Choroid plexus epithelial cell (primary cell): ENCODE data around the gene MMD.
"Not testable (repeated sequence)": the region's sequence is repeated elsewhere in the genome, so short reads cannot be mapped to it uniquely, and the experiment has no call there.

Experiments
- DNase-seq: peaks from one replicate; pipeline ENCODE4 v3.0.0-alpha.2; 2010; ENCODE audit warnings: low read depth
- H3K4me3 ChIP-seq: 2 replicates; pipeline ENCODE4 v1.5.1; 2011; ENCODE audit warnings: low read depth, mild to moderate bottlenecking, control low read depth, low read length, moderate library complexity
- TF ChIP-seq, protein P1 (sequence below): conservative IDR thresholded peaks from 2 replicates; pipeline ENCODE4 v1.5.1; 2011; ENCODE audit warnings: low read depth, mild to moderate bottlenecking, control low read depth, inconsistent platforms, low read length, moderate library complexity

The MMD gene

GRCh38 chr17:55411463-55411855 is 10.2 kb downstream of the MMD start:
- no peak overlapping the region for H3K4me3 ChIP-seq
- DNase-seq: no peak
- TF ChIP-seq, protein P1, sequence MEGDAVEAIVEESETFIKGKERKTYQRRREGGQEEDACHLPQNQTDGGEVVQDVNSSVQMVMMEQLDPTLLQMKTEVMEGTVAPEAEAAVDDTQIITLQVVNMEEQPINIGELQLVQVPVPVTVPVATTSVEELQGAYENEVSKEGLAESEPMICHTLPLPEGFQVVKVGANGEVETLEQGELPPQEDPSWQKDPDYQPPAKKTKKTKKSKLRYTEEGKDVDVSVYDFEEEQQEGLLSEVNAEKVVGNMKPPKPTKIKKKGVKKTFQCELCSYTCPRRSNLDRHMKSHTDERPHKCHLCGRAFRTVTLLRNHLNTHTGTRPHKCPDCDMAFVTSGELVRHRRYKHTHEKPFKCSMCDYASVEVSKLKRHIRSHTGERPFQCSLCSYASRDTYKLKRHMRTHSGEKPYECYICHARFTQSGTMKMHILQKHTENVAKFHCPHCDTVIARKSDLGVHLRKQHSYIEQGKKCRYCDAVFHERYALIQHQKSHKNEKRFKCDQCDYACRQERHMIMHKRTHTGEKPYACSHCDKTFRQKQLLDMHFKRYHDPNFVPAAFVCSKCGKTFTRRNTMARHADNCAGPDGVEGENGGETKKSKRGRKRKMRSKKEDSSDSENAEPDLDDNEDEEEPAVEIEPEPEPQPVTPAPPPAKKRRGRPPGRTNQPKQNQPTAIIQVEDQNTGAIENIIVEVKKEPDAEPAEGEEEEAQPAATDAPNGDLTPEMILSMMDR: no peak

DNA sequence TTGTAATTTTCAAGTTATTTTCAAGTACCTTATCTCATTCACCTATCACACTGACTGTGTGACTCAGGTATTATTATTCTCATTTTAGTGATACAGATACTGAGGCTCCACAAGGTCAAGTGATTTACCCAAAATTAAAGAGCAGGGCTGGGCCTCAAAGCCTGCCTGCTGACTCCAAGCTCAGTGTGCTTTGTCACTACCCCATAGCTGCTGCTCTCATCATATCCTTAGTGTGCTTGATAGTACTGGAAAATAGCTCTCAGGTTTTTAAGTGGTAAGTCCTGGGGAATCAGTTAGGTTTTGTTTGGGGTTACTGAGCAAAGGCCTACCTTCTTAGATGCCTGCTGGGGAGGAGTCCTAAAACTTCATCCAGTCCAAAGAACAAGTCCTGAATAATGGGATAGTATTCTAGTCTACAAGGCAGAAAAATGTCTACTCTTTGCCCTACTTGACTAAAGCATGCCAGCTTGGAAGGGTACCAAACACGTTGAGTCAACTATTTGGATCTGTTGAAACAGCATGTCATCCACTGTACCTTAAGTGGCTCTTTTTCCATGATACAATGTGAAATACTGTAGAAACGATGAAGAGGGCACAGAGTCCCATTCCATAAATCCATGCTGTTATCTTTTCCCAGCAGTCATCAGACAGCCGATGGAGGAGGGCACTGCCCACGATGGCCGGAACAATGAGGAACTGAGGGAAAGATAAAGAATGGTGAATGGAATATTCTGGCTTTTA is 10.7 kb downstream of the MMD start:
- TF ChIP-seq, protein P1: no peak
- H3K4me3 ChIP-seq: no peak overlapping the region
- DNase-seq: no peak

DNA sequence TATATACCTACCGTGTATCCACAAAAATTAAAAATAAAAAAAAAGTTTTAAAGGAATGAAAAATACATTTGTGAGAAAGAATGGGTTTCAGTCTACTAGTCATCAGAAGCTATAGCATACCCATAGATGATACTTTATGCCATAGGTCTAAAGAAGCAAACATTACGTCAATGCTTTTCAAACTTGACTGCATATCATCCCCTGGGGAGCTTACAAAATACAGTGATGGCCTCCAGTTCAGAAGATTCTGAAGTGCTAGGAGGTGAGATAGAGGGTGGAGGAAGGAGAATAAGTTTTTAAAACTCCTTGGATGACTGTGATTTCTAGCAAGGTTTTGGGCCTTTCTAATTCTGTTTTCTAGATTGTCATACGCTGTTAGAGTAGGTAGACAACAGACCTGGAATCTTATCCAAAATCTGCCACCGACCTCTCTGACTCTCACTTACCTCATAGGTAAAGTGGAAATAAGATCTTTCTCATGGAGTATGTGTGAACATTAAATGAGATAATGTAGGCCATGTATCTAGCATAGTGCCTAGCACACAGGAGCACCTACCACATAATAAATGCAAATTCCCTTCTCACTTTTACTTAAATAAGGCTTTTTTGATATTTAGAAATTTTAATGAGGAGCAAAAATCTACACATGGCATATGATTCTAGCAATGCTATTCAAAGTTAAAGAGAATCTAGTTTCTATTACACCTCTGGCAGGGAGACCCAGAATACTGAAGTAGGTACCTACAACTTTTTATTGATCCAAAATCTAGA is 12.4 kb downstream of the MMD start:
- no peak overlapping the region for H3K4me3 ChIP-seq
- DNase-seq: no peak

DNA sequence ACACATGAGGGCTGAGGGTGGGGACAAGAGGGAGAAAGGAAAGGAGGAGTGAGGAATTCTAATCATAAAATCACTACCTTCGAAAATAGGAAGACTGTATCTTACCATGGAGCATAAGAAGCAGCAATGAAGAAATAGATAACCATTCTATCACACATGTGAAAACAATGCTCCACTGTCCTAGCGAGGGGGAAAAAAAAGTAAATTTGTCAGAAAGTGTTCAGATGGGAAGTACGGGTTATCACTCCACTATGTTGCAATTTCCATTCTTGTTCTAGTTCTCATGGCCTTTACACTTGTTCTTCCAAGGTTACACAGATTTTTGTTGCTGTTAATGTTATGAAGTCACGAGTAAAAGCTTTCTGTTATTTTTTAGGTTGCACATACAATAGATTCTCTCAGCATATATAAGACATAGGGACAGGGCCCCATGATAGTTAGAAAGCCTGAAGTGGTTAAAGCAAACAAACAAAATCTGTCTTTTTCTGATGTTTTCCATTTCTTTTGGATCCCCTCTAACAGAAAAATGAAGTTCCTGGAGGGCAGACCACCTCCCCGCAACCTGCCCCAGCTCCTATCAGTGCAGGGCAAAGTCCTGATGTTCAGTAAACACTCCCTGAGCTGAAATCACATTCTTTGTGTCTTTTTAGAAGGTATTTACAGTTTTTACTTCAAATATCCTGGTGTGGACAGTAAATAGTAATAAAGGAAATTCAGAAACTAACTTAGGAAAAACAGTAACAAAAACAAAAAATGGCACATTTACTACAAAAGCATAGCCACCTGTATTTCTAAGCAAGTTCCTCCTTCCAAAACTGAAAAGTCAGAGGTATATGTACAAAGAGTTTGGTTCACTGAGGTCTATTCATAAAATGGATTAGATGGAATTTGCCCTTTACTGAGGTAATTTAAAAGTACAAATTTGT is 13.7 kb downstream of the MMD start:
- peak; percentile 52 for DNase-seq
- H3K4me3 ChIP-seq: no peak overlapping the region
- TF ChIP-seq, protein P1: no peak

More for the DNA sequence above, 12.4 kb downstream of the MMD start:
- TF ChIP-seq, protein P1: no peak

DNA sequence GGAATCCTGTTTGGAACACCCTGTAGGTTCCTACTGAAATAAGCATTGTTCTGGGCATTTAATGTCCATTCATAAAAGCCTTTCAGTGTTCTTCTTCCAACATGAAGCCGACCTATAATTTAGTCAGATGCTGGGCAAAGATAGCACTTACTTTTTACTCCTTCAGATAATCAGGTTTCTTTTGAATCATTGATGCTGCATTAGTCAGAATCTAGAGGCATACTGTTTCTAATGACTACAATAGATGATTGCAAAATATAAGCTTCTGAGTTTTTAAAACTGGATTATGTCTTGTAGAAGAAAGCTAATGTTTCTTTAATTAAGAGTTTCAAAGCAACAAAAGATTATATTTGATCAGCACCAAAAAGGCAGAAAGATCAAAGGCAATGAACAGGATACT is 16.0 kb downstream of the MMD start:
- H3K4me3 ChIP-seq: no peak overlapping the region
- DNase-seq: no peak
- TF ChIP-seq, protein P1: no peak

DNA sequence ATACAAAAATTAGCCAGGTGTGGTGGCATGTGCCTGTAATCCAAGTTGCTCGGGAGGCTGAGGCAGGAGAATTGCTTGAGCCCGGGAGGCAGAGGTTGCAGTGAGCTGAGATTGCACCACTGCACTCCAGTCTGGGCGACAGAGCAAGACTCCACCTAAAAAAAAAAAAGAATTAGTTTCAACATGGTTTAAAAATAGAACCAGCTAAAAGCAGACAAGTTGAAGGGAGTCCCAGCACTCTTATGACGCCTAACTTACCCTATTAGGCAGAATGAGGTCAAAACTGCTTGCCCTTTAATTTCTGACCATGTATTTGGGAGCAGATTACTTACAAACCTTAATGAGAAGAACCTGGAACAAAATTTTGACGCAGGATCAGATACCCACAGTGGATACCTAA is 17.4 kb downstream of the MMD start:
- not testable (repeated sequence) for H3K4me3 ChIP-seq, DNase-seq

- DNase-seq: no peak
- H3K4me3 ChIP-seq: no peak overlapping the region
- TF ChIP-seq, protein P1: no peak
Observed at GRCh38 chr17:55402374-55402773, 19.3 kb downstream of the MMD start.
